Stimulated activated CD8-positive, alpha-beta memory T cell treated with anti-CD3 and anti-CD28 coated beads, Interleukin-15, amount 100 ng/mL, for 4 hours (primary cell): Measurements from ENCODE around the gene MOGAT3.

Experiments
- DNase-seq, 2 donors: peaks; one replicate each; pipeline ENCODE4 v3.0.0-alpha.2; 2020; ENCODE audit warnings: low read depth in 2 of 2

MOGAT3 gene

DNA sequence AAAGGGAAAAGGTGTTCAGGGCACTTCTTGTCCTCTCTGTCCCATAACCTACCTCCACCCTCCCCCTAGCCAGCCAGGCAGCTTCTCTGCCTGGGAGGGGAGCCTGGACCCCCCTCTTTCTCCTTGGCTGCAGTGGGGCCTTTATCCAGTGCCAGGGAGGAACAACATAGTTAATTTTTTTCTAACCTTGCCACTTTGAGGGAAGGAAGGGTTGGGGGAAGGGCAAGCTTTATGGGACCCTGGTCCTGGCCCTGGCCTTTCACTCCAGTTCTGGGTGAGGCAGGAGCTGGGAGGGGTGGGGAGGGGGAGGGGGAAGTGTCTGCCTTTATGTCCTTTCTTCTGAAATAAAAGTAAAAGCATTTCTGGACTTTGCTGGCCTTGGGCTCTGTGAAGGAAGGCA is 39.9 kb downstream of the MOGAT3 start:
- no peak for DNase-seq

DNA sequence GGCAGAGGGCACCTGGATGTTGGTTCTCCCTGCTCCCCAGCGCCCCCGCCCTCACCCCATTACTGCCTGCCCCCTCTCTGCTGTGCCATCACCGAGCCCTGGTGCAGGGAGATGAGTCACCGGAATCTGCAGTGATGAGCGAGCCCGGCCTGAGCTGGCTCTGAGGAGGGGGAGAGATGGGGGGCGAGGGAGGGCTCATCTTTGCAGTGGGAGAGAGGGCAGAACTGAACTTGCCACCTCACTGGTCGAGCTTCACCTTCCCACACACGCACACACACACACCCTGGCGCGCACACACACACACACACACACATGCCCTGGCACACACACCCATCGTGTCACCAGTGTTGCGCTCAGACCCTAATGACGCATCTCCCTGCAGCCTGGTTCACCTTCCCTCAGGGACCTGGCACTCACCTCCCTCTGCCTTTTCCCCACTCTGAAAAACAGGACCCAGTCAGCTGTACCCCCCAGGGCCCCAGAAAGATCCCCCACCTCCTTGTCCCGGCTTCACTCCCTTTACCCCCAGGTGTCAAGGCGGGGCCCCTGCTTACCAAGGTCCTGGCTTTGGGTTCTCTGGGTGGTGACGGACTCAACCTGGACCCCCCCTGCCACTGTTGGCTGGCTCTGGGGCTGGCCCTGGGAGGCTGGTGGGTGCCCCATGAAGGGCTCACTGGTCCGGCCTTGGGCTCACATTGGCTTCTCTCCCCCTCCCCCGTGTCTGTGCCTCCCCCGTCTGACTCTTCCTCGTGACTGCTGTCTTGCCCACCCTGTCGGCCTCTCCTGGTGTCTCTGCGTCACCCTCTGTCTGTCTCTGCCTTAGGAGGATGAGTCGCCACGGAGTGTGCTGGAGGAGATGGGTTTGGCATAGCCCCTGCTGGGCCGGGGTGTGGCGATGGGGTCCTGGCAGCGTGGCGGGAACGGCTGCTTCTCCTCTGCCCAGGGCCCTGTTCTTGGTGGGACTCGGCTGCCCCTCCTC is 40.9 kb downstream of the MOGAT3 start:
- DNase-seq: no peak

DNA sequence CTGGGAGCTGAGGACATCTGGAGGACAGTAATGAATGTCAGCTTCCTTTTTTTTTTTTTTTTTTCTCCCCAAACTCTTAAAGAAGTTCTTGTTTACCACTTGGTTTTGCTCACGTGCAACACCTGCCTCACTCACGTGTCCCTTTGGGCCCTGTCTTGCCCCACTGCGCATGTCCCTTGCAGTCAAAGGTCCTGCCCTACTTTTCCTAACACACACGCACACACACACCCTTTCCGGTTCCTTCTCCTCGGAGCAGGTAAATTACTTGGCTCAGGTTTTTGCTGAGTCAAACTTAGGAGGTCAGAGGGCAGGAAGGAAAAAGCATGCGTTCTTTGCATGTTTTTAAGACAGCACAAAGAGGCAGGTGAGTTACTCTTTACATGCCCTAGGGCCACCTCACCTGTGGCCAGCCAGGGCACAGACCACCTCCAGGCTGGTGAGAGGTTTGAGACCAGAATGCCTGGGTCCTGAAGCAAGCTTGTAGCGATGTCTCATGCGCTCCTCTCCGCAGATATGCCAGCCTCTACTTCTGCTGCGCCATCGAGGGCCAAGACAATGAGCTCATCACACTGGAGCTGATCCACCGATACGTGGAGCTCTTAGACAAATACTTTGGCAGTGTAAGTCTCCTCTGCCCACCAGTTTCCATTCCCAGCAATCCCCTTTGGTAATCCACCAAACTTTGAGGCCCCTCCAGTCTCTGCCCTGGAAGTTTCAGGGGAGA is 43.8 kb downstream of the MOGAT3 start:
- DNase-seq: no peak

DNA sequence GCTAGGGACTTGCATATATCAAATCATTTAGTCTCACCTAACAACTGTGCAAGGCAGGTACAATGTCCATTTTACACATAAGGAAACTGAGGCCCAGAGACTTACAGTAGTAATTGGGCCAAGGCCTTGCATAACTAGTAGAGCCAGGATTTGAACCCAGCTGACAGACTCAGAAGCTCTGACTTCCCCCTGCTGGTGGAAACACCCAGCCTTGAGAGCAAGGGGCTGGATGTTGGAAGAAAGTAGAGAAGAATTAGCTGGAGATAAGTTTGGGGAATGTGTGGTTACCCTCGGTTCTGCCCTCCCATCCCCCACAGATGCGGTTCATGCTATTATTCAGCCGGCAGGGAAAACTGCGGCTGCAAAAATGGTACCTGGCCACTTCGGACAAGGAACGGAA is 44.6 kb downstream of the MOGAT3 start:
- no peak for DNase-seq

DNA sequence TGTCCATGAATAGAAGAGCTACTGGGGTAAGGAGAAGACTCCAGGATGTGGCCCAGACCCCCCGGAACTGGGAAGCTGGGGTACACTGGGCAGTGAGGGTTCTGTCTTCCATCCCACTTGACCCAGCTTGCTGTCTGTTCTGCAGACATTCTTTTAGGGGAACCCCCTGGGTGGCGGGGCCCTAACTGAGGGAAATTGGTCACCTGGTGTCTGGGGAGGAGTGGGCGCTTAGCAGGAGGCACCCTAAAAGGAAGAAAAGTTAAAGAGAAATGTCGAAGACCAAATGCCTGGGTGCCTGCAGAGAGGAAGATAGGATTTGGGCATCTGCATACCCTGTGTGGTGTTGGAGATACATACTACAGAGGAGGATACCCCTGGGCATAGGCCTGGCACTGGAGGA is 45.5 kb downstream of the MOGAT3 start:
- DNase-seq: no peak

DNA sequence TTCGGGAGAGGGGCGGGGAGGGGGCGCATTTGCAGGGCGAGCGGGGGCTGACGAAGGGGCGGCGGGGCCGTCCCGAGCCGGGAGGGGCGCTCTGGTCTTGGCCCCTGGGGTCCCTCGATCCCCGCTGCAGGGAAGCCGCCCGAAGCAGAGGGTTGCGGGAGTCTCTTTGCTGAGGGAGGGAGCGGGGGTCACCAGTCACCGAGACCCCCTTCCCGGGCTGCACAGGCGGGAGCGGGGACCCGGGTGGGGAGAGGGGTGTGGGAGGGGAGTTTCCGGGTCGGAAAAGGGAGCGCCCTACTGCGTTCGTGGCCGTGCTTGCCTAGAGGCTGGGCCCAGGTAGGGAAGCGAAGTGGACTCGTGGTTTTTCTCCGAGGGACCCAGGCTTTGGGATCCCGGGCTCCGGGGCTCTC is 46.1 kb downstream of the MOGAT3 start:
- DNase-seq: no peak

DNA sequence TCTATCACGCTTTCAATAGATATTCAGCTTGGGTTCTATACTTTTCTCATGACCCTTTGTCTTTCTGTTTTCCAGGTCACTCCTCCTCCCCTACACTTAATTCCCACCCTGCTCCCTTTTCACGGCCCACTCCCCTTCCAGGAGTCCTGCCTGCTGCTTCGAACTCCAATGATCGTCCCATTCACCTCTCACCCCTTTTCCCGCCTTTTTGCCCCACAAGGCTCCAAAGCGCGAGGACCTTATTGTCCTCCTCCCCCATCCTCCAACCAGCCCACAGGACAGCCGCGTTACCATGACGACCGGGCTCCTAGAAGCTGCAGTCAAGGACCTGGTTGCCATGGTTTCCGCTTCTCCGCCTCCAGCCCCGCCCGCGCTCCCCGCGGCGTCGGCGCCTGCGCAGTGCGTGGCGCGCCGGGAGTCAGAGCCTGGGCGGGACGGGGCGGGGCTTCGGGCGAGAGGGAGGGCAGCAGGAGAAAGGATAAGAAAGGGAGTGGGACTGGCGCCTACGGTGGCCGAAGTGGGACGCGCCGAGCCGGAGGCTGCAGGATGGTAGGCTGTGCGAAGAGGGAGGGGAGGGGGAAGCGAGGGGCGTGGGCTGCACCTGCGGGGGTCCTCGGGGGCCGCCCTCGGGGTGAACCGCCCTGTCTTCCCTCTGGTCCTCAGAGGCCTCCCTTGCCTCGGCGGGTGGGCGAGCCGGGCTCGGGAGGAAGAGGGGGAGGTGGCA is 46.7 kb downstream of the MOGAT3 start, which contains the start of gene AP1S1:
Gene AP1S1, plus strand, starts transcription at position 508 of the 724 bp plus-strand sequence. Its CDS starts 39 bp downstream, at position 547.
- DNase-seq: peak; percentile 79 to 83

DNA sequence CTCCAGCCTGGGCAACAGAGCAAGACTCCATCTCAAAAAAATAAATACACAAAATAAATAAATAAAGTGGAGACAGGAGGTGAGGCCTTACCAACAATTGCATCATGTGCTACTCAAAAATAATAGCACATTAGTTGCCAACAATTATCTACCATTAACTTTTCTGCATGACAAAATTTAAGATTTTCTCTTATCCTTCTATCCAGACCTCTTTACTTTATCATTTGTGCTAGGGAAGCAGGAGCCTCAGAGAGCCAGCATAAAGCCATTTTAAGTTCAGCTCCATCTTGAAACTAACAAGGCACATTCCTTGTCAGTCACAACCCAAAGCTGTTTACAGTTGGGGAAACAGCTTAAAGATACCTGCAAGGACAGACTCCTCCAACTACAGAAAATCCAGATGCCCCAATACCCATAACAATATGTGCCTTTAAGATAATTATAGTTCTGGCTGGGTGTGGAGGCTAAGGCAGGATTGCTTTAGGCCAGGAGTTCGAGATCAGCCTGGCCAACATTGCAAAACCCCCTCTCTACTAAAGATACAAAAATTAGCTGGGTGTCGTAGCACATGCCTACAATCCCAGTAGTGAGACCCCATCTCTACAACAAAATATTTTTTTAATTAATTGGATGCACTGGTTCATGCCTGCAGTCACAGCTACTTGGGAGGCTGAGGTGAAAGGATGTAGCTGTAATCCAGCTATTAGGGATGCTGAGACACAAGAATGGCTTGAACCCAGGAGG is 48.8 kb downstream of the MOGAT3 start:
- no peak for DNase-seq
